Heart left ventricle (tissue), 13 donors: Measurements from ENCODE around the gene WBP2.

Experiments used
- CTCF ChIP-seq, 12 donors: fragments of 200-600 bp; sonication (generic) in 4 of 12; IDR thresholded peaks; one replicate each; pipeline versions ENCODE4 v1.5.0 to v1.8.0; 2018 to 2022; ENCODE audit warnings: antibody characterized with exemption in 12 of 12, mild to moderate bottlenecking in 5 of 12
- POLR2A ChIP-seq, 2 donors: fragments of 450-650 bp; IDR thresholded peaks; one replicate each; pipeline ENCODE4 v1.6.1; 2017; ENCODE audit warnings: antibody characterized with exemption in 2 of 2, mild to moderate bottlenecking in 2 of 2, moderate library complexity in 2 of 2
- donor health status: ischemic (EF 13 %, LVEDD 7.1; RV severe dilation, severe dysfunction).
- donor health status: DM: no; HTN: yes; CAD: no.
- donor health status: DM: no; HTN: no; CAD: no.
- donor health status: ischemic (EF 25% LVEDD 6.9; RV normal size, moderate dysfunction).
- donor health status: ischemic (EF 25% LVEDD 5.7; RV mildly dilated, moderate dysfunction).
- donor health status: ischemic (EF 35%, LVEDD 5.7; RV mildly dilated, moderate dysfunction).
- donor health status: nonischemic (EF 11% LVEDD 7.7; RV severe dilation, severe dysfunction).
- donor health status: DM: yes; HTN: yes; CAD: no.
- donor health status: PGD.
- donor health status: ischemic (EF 29% LVEDD 5.4; RV normal size, mild dysfunction).
- donor health status: nonischemic (EF 23%, LVEDD 6.1; RV moderate dilation, normal function).

GRCh38 chr17:75825149-75825552 is 30.0 kb downstream of the WBP2 start:
- TF ChIP-seq POLR2A (IDR thresholded peaks at IDR 0.05) (no peak), CTCF (IDR thresholded peaks at IDR 0.05) (no peak)
